Omental fat pad (tissue), 4 donors: ENCODE measurements around the gene ANAPC5. TPM values are rescaled to one million over a fixed set of nuclear protein-coding genes. Genes with fewer than 3 reads are reported as not detected.

Source experiments
- ATAC-seq: fragments of 150-250 bp; one replicate; pipeline ENCODE4 v1.9.1; 2016; ENCODE audit warnings: mild to moderate bottlenecking, moderate library complexity; ENCODE audit not compliant: low FRiP score
- DNase-seq: peaks from one replicate; pipeline ENCODE4 v3.0.0-alpha.2; 2019; ENCODE audit warnings: low spot score
- total RNA-seq, 4 donors: library from RNA; depleted of rRNA; stranded (reverse); fragments of >200 nt; gene quantifications; one replicate each; pipeline ENCODE4 v1.1.0, GENCODE V29; 2016
- TF ChIP-seq, protein P1 (sequence below), 3 donors: fragments of 450-650 bp; IDR thresholded peaks; one replicate each; pipeline ENCODE4 v1.5.1; 2016 to 2017; ENCODE audit warnings: antibody characterized with exemption in 3 of 3, mild to moderate bottlenecking in 3 of 3, moderate library complexity in 2 of 3

ANAPC5 gene
- total RNA-seq, 4 donors from 2014 or later: 88.2 to 154 (median 101) TPM

DNA sequence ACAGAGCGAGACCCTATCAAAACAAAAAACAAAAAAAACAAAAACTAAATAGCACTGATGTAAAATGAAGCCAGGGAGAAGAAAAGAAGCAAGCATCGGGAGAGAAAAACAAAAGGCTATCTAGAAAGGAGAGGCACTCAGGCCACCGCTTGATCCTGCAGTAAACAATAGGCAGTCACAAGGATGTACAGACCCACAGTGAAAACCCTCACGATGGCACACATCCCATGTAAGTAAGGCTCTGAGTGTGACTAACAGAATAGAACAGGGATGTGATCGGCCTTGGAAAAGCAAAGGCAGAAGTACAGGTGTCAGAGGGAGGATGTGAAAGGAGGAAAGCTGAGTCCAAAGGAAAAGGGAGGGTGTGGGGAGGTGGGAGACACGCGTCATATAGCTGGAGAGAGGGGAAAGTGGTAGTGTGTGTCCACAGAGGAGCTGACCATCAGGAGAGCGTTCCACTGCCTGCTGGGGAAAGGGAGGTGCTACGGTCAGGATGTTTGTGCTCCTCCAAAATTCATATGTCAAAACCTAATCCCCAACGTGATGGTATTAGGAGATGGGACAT, 87.2 kb downstream of the ANAPC5 start:
- TF ChIP-seq, protein P1, sequence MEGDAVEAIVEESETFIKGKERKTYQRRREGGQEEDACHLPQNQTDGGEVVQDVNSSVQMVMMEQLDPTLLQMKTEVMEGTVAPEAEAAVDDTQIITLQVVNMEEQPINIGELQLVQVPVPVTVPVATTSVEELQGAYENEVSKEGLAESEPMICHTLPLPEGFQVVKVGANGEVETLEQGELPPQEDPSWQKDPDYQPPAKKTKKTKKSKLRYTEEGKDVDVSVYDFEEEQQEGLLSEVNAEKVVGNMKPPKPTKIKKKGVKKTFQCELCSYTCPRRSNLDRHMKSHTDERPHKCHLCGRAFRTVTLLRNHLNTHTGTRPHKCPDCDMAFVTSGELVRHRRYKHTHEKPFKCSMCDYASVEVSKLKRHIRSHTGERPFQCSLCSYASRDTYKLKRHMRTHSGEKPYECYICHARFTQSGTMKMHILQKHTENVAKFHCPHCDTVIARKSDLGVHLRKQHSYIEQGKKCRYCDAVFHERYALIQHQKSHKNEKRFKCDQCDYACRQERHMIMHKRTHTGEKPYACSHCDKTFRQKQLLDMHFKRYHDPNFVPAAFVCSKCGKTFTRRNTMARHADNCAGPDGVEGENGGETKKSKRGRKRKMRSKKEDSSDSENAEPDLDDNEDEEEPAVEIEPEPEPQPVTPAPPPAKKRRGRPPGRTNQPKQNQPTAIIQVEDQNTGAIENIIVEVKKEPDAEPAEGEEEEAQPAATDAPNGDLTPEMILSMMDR (IDR thresholded peaks at IDR 0.05): no peak
- no peak for ATAC-seq
- no peak for DNase-seq

DNA sequence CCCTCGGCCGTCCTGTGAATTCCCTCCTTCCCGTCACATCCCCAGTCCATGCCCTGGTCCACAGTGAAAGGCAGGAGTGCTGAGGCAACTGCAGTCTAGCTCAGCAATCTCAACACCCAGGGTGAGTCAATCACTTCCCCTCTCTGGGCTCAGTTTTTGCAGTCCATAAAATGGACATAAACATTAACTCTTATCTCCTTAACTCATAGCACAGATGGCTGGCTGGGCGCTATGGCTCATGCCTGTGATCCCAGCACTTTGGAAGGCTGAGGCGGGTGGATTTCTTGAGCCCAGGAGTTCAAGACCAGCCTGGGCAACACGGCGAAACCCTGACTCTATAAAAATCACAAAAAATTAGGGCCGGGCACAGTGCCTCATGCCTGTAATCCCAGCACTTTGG, 88.1 kb downstream of the ANAPC5 start:
- TF ChIP-seq, protein P1 (IDR thresholded peaks at IDR 0.05): no peak
- ATAC-seq: no peak
- DNase-seq: no peak

DNA sequence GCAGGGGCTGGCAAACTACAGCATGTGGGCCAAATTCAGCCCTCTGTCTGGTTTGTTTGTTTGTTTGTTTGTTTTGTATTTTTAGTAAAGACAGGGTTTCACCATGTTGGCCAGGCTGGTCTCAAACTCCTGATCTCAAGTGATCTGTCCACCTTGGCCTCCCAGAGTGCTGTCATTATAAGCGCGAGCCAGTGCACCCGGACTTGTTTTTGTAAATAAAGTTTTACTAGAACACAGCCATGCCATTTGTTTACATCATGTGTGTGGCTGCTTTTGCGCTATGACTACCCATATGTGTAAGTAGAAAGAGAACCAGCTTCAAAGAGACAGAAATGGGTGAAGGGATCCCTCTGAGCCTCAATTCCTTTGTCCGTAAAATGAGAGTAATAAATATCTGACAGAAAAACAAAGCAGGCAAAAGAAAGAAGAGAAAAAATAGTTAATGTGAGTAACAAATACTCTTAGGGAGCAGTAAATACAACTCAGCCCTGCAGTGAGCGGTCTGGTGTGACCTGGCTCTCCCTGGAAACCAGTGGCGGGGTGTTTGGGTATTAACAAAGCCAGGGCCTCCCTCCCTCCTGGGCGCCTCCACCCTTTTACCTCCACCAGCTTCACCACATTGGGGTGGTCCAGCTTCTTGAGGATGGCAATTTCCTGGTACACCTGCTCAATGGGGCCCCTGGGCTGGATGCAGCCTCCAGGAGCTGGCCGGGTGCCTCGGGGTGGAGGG, 88.8 kb downstream of the ANAPC5 start:
- ATAC-seq (no peak), DNase-seq (no peak)
- TF ChIP-seq, protein P1 (IDR thresholded peaks at IDR 0.05): no peak

GRCh38 chr12:121261398-121261797, 90.8 kb downstream of the ANAPC5 start:
- no peak for DNase-seq
- TF ChIP-seq, protein P1 (IDR thresholded peaks at IDR 0.05): no peak
- no peak for ATAC-seq

DNA sequence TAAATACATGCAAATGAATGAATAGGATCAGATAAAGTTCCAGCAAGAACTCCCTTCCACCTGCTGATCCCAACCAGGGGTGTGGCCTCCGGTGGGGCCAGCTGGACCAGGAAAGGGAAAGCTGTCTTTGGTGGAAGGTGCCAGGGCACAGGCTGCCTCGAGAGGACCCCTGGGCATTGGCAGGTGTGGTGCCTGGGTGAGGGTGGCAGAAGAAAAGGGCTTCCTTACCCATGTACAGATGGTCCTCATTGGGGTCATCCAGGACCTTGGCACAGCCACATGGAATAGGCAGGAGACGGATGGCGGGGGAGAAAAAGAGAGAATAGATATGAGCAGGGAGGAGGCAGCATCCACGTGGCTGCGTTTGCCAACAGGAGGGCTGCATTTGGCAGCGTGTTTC, 92.1 kb downstream of the ANAPC5 start:
- ATAC-seq (no peak), DNase-seq (no peak)
- TF ChIP-seq, protein P1 (IDR thresholded peaks at IDR 0.05): no peak

DNA sequence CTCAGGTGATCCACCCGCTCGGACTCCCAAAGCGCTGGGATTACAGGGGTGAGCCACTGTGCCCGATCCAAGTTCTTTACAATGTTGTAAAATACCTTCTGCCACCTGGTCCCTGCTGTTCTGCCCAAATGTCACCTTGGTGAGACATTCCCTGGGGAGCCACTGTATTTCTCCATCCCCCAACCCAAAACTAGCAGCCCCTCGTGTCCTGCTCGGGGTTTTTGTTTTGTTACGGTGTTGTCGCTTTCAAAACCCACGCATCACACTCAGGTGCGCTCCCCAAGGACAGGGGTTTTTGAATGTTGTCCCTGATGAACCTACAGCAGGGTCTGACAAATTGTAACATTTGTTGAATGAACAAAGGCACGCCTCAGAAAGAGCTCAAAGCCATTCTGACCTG, 93.1 kb downstream of the ANAPC5 start:
- ATAC-seq (no peak), DNase-seq (no peak)
- TF ChIP-seq, protein P1 (IDR thresholded peaks at IDR 0.05): no peak

Other genes with a start within 250 kb of the ANAPC5 start
- gene P2RX7, start 219.5 kb downstream of the ANAPC5 start, total RNA-seq: 1 to 10 TPM; 2.4 to 8.6 (median 5.6) TPM
- gene P2RX4, start 142.3 kb downstream of the ANAPC5 start, total RNA-seq: 100 to 1,000 TPM in 1 of 4 donors, 10 to 100 TPM in 3; 46.3 to 107 (median 65.3) TPM
- gene CAMKK2, start 55.7 kb downstream of the ANAPC5 start, total RNA-seq: 10 to 100 TPM; 24.9 to 58.2 (median 38.5) TPM
- 10 to 100 TPM; 29.5 to 56.6 (median 35.5) TPM for gene RNF34, start 47.7 kb upstream of the ANAPC5 start, total RNA-seq
- gene KDM2B, start 228.6 kb upstream of the ANAPC5 start, total RNA-seq: 10 to 100 TPM; 14.8 to 27.0 (median 16.7) TPM